Prostate gland (tissue), 2 donors: ENCODE measurements around the gene RNGTT.

Experiments
- POLR2A ChIP-seq: fragments of 450-650 bp; IDR thresholded peaks from one replicate; pipeline ENCODE4 v1.6.1; 2016; ENCODE audit warnings: antibody characterized with exemption, mild to moderate bottlenecking
- TF ChIP-seq, protein P1 (sequence below), 4 experiments: fragments of 200-600 bp in 2 of 4; fragments of 450-650 bp in 2 of 4; sonication (generic) in 2 of 4; IDR thresholded peaks; 1 replicate in 3 of 4; 2 replicates in 1 of 4; pipeline ENCODE4 v1.5.1; 2016 to 2019; ENCODE audit warnings: antibody characterized with exemption in 4 of 4, mild to moderate bottlenecking in 2 of 4, moderate library complexity in 2 of 4

DNA sequence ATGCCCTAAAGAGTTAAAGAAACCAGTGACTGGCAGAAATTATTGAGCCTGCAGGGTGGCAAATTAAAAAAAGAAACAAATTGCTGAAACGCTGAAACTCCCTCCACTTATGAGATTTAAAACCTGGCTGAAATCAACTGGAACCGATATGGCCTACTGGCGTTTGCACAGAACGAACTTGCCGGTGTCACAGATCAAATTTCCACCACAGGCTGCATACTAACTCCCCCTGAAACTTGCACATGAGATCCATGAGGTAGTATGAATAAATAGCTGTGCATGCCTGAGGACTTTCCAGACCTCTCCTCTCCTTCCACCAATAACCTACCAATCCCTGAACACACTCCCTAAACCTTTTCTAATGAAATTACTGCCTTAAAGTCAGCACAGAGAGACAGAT is 150.4 kb downstream of the RNGTT start:
- TF ChIP-seq, protein P1, sequence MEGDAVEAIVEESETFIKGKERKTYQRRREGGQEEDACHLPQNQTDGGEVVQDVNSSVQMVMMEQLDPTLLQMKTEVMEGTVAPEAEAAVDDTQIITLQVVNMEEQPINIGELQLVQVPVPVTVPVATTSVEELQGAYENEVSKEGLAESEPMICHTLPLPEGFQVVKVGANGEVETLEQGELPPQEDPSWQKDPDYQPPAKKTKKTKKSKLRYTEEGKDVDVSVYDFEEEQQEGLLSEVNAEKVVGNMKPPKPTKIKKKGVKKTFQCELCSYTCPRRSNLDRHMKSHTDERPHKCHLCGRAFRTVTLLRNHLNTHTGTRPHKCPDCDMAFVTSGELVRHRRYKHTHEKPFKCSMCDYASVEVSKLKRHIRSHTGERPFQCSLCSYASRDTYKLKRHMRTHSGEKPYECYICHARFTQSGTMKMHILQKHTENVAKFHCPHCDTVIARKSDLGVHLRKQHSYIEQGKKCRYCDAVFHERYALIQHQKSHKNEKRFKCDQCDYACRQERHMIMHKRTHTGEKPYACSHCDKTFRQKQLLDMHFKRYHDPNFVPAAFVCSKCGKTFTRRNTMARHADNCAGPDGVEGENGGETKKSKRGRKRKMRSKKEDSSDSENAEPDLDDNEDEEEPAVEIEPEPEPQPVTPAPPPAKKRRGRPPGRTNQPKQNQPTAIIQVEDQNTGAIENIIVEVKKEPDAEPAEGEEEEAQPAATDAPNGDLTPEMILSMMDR (IDR thresholded peaks at IDR 0.05) = no peak
- TF ChIP-seq POLR2A = no peak
